ENCODE data around the gene RPL3. TPM values are rescaled to one million over a fixed set of nuclear protein-coding genes. Genes with fewer than 3 reads are reported as not detected.

Gene RPL3
- total RNA-seq, 2 donors from 2014 or later = 2,218 to 2,701 TPM

DNA sequence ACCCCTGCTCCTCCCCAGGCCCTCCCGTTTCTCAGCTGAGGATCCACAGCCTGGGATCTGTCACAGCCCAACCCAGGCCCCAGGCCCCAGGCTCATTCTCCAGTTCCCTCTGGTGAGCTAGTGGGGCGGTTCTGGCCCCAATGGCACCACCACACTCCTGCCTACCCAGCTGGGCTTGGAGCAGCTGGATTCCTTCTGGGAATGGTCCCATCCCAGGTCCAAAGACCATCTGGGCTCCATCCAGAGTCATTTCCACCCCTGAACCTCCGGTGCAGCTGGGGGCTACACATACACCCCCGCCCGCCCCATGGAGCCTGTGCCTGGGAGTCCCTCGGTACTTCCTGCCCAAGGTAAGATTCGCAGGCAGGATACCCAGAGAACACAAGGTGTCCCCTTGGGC is 39.2 kb downstream of the RPL3 start:
- H3K9ac ChIP-seq (ENCODE audit: extremely low read depth, low read length, poor library complexity, severe bottlenecking) = no peak overlapping the region
- H3K4me1 Mint-ChIP-seq = peaks cover 5% of the 10 kb centered on the region
- no peaks in the 10 kb centered on the region for H3K27me3 ChIP-seq (ENCODE audit: control insufficient read depth, insufficient read depth, low read length, poor library complexity, severe bottlenecking)
- no peaks in the 10 kb centered on the region for H3K36me3 ChIP-seq (ENCODE audit: control insufficient read depth, insufficient read depth, low read length)
- H3K4me1 ChIP-seq (ENCODE audit: control insufficient read depth, insufficient read depth, low read length) = no peaks in the 10 kb centered on the region
- TF ChIP-seq, protein P1, sequence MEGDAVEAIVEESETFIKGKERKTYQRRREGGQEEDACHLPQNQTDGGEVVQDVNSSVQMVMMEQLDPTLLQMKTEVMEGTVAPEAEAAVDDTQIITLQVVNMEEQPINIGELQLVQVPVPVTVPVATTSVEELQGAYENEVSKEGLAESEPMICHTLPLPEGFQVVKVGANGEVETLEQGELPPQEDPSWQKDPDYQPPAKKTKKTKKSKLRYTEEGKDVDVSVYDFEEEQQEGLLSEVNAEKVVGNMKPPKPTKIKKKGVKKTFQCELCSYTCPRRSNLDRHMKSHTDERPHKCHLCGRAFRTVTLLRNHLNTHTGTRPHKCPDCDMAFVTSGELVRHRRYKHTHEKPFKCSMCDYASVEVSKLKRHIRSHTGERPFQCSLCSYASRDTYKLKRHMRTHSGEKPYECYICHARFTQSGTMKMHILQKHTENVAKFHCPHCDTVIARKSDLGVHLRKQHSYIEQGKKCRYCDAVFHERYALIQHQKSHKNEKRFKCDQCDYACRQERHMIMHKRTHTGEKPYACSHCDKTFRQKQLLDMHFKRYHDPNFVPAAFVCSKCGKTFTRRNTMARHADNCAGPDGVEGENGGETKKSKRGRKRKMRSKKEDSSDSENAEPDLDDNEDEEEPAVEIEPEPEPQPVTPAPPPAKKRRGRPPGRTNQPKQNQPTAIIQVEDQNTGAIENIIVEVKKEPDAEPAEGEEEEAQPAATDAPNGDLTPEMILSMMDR (conservative IDR thresholded peaks at IDR 0.05) = no peak
- peaks cover 1% of the 10 kb centered on the region for H3K27me3 Mint-ChIP-seq (ENCODE audit: insufficient read depth)
- H3K27ac ChIP-seq (ENCODE audit: low read depth, low read length) = no peak overlapping the region
- WGBS, 2 experiments (ENCODE audit: insufficient coverage in 1 of 2, insufficient read length in 1 of 2) = 86 to 89% methylated on average over 6 to 7 of the region's 7 CpGs
- H3K9me3 ChIP-seq (ENCODE audit: control insufficient read depth, low read length) = peaks cover 6% of the 10 kb centered on the region
- H3K4me3 Mint-ChIP-seq = no peak overlapping the region
- H3K4me3 ChIP-seq (ENCODE audit: low read length) = no peak overlapping the region
- H3K27ac Mint-ChIP-seq = no peak overlapping the region
- H3K9me3 Mint-ChIP-seq = peaks cover 16% of the 10 kb centered on the region
- no peak for DNase-seq
- H3K36me3 Mint-ChIP-seq (ENCODE audit: low read depth) = peaks cover 4% of the 10 kb centered on the region

DNA sequence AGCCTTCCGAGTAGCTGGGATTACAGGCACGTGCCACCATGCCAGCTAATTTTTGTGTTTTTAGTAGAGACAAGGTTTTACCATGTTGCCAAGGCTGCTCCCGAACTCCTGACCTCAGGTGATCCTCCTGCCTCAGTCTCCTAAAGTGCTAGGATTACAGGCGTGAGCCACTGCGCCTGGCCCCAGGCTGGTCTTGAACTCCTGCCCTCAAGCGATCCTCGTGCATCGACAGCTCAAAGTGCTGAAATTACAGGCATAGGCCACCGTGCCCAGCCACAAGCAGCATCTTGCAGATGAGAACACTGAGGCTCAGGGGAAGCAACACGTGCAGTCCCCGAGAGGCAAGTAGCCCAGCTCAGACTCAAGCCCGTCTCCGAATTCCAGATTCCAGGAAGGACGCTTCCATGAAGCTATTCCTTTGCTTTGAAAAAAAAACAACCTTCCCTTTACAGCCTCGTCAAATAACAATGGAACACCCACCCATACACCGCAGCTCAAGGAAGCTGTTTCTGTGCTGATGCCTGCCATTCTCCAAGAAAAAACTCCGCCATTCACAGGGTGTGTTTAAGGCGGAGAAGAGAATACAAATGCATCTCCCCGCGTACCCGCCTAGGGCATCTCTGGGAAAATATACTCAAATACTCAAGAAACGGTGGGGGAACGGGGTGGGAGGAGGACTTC is 40.1 kb downstream of the RPL3 start:
- peaks cover 1% of the 10 kb centered on the region for H3K27me3 Mint-ChIP-seq (ENCODE audit: insufficient read depth)
- Histone ChIP-seq H3K9ac (ENCODE audit: extremely low read depth, low read length, poor library complexity, severe bottlenecking) (no peak overlapping the region), H3K4me3 (ENCODE audit: low read length) (no peak overlapping the region), H3K9me3 (ENCODE audit: control insufficient read depth, low read length) (peaks cover 6% of the 10 kb centered on the region), H3K36me3 (ENCODE audit: control insufficient read depth, insufficient read depth, low read length) (no peaks in the 10 kb centered on the region), H3K27me3 (ENCODE audit: control insufficient read depth, insufficient read depth, low read length, poor library complexity, severe bottlenecking) (no peaks in the 10 kb centered on the region), H3K4me1 (ENCODE audit: control insufficient read depth, insufficient read depth, low read length) (no peaks in the 10 kb centered on the region), H3K27ac (ENCODE audit: low read depth, low read length) (no peak overlapping the region)
- H3K4me1 Mint-ChIP-seq = peaks cover 5% of the 10 kb centered on the region
- TF ChIP-seq, protein P1 (conservative IDR thresholded peaks at IDR 0.05) = no peak
- WGBS, 2 experiments (ENCODE audit: insufficient coverage in 1 of 2, insufficient read length in 1 of 2) = 70 to 76% methylated on average over 17 to 23 of the region's 23 CpGs
- H3K36me3 Mint-ChIP-seq (ENCODE audit: low read depth) = peaks cover 4% of the 10 kb centered on the region
- DNase-seq = no peak
- H3K9me3 Mint-ChIP-seq = peaks cover 13% of the 10 kb centered on the region
- H3K4me3 Mint-ChIP-seq = no peak overlapping the region
- H3K27ac Mint-ChIP-seq = peak overlapping the region; percentile 6

DNA sequence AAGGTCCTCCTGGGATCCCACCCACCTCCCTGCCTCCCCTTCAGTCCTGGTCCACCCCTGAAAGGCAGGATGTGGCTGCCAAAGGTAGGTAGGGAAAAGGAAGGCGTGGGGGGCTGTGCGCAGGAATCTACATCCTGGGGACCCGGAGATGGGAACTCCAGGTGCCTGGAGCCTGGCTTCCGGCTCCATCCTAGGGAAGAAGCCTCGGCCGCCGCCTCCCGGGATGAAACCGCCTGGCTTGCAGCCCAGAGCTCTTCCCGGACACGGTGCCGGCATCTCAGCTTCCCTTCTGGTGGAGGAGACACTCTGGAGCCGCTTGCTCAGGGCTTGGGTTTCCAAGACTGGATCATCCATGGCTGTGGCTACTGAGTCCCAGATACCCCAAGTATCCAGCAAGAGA is 41.4 kb downstream of the RPL3 start:
- DNase-seq = no peak
- WGBS, 2 experiments (ENCODE audit: insufficient coverage in 1 of 2, insufficient read length in 1 of 2) = 87 to 90% methylated on average over 11 to 13 of the region's 13 CpGs
- peaks cover 4% of the 10 kb centered on the region for H3K4me1 Mint-ChIP-seq
- Histone ChIP-seq H3K9ac (ENCODE audit: extremely low read depth, low read length, poor library complexity, severe bottlenecking) (no peak overlapping the region), H3K27me3 (ENCODE audit: control insufficient read depth, insufficient read depth, low read length, poor library complexity, severe bottlenecking) (no peaks in the 10 kb centered on the region), H3K9me3 (ENCODE audit: control insufficient read depth, low read length) (peaks cover 6% of the 10 kb centered on the region), H3K27ac (ENCODE audit: low read depth, low read length) (no peak overlapping the region), H3K4me1 (ENCODE audit: control insufficient read depth, insufficient read depth, low read length) (no peaks in the 10 kb centered on the region), H3K36me3 (ENCODE audit: control insufficient read depth, insufficient read depth, low read length) (no peaks in the 10 kb centered on the region), H3K4me3 (ENCODE audit: low read length) (no peak overlapping the region)
- peaks cover 13% of the 10 kb centered on the region for H3K9me3 Mint-ChIP-seq
- TF ChIP-seq, protein P1 (conservative IDR thresholded peaks at IDR 0.05) = no peak
- peaks cover 1% of the 10 kb centered on the region for H3K27me3 Mint-ChIP-seq (ENCODE audit: insufficient read depth)
- H3K4me3 Mint-ChIP-seq = no peak overlapping the region
- H3K36me3 Mint-ChIP-seq (ENCODE audit: low read depth) = peaks cover 4% of the 10 kb centered on the region
- H3K27ac Mint-ChIP-seq = no peak overlapping the region

All from endodermal cell (in vitro differentiated cells).